ENCODE measurements around the gene MIDN.

MIDN gene

GRCh38 chr19:1254530-1255185, 6.3 kb downstream of the MIDN start:
- no peak for DNase-seq (ENCODE audit: low read depth)
- TF ChIP-seq, protein P1, sequence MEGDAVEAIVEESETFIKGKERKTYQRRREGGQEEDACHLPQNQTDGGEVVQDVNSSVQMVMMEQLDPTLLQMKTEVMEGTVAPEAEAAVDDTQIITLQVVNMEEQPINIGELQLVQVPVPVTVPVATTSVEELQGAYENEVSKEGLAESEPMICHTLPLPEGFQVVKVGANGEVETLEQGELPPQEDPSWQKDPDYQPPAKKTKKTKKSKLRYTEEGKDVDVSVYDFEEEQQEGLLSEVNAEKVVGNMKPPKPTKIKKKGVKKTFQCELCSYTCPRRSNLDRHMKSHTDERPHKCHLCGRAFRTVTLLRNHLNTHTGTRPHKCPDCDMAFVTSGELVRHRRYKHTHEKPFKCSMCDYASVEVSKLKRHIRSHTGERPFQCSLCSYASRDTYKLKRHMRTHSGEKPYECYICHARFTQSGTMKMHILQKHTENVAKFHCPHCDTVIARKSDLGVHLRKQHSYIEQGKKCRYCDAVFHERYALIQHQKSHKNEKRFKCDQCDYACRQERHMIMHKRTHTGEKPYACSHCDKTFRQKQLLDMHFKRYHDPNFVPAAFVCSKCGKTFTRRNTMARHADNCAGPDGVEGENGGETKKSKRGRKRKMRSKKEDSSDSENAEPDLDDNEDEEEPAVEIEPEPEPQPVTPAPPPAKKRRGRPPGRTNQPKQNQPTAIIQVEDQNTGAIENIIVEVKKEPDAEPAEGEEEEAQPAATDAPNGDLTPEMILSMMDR (conservative IDR thresholded peaks at IDR 0.05; ENCODE audit: low read length) = no peak
- H3K4me3 ChIP-seq (ENCODE audit: low read length) = no peak overlapping the region; the same call in 1 of the 2 replicates

- DNase-seq (ENCODE audit: low read depth) = no peak
- H3K4me3 ChIP-seq (ENCODE audit: low read length) = no peak overlapping the region
- TF ChIP-seq, protein P1 (conservative IDR thresholded peaks at IDR 0.05; ENCODE audit: low read length) = no peak
These were observed 7.1 kb downstream of the MIDN start for GRCh38 chr19:1255186-1256161.

DNA sequence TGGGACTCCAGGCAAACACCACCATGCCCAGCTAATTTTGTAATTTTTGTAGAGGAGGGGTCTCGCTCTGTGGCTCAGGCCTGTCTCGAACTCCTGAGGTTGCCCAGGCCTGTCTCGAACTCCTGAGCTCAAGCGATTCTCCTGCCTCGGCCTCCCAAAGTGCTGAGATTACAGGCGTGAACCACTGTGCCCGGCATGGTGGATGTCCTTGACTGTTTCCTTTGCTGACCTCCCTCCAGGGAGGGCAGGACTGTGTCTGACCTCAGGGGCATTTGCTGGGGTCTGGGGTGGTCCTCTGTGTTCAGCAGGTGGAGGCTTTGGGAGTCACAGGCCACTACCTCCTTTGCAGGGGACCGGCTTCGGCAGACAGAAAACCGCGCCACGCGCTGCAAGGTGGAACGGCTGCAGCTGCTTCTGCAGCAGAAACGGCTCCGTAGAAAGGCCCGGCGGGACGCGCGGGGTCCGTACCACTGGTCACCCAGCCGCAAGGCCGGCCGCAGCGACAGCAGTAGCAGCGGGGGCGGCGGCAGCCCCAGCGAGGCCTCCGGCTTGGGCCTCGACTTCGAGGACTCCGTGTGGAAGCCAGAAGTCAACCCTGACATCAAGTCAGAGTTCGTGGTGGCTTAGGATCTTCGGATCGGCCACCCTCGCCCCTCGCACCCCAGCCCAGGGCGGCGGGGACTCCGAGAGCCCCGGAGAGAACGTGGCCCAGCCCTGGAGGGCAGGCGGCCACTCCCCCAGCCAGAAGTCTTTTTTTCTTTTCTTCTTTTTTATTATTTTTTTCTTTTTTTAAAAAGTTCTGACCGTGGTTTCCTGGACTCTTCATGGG, 8.5 kb downstream of the MIDN start:
- H3K4me3 ChIP-seq (ENCODE audit: low read length) = no peak overlapping the region
- TF ChIP-seq, protein P1 (conservative IDR thresholded peaks at IDR 0.05; ENCODE audit: low read length) = no peak
- no peak for DNase-seq (ENCODE audit: low read depth)

DNA sequence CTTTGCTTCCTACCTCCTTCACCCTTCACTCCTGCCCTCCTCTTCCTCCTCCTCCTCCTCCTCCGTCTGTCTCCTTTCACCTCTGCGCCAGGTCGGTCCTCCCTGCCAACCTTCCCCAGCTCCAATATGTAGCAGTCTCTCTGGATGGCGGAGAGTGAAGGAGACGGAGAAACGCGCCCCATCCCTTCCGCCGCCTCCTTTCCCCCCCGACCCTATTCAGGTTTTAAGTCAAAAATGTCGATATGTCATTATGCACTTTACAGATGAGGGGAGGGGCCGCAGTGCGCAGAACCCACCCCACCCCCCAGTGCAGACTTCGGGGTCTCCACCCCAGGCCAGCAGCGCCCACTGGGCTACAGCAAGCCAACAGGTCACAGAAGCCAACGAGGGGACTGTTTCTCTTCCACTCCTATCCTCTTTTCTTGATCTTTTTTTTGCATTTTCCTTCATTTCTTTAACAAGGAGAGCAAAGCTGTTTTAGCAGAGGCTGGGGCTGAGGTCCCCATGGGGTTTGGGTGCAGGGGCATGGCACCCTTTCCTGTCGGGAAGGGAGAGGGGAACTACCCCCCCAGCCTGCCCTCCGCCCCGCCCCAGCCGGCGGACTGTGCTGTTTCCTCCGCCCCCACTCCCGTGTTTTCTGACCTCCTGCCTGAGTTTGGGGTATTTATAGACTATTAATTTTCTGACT, 9.2 kb downstream of the MIDN start:
- TF ChIP-seq, protein P1 (conservative IDR thresholded peaks at IDR 0.05; ENCODE audit: low read length) = no peak
- DNase-seq (ENCODE audit: low read depth) = no peak
- no peak overlapping the region for H3K4me3 ChIP-seq (ENCODE audit: low read length)

DNA sequence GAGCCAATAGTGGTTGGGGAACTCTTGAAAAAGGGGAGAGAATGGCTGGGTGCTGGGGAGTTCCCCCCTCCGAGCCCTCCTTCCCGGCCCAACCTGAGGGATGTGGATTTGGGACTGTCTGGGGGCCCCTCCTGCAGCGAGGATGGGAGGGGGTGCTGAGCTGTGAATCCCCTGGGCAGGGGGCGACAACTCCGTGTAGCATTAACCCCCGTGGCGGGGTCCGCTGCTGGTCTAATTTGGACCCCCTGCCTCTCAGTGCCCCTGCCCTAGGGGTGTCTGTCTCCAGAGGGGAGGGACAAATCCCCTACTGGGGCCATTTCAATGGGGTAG, 9.7 kb downstream of the MIDN start:
- TF ChIP-seq, protein P1 (conservative IDR thresholded peaks at IDR 0.05; ENCODE audit: low read length) = no peak
- H3K4me3 ChIP-seq (ENCODE audit: low read length) = no peak overlapping the region
- DNase-seq (ENCODE audit: low read depth) = no peak

DNA sequence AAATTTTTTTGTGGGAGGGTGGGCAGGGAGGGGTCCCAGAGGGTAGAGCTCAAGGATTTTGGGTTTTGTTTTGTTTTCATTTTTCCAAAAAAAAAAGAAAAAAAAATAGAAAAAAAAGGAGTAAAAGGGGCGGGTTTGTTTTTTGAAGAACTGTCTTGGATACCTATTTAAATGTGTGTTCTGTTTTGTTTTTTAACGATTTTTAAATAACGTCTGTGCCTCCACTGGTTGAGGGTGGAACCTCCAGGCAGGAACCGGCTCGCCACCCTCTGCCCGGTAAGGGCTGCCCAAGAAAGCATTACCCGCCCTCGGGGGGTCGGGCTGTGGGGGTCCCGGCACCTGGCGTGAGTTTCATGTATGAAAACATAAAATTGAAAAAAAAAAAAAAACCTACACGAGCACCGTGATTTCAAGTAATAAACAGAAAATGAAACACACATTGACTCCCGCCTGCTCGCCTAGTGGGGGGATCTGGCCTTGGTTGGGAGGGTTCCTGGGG, 10.4 kb downstream of the MIDN start:
- DNase-seq (ENCODE audit: low read depth) = no peak
- no peak overlapping the region for H3K4me3 ChIP-seq (ENCODE audit: low read length)
- TF ChIP-seq, protein P1 (conservative IDR thresholded peaks at IDR 0.05; ENCODE audit: low read length) = no peak

Measured in AG10803 (cell line).